Effector memory CD8-positive, alpha-beta T cell (primary cell): ENCODE data around the gene UTP18.
"Not testable (repeated sequence)": the region's sequence is repeated elsewhere in the genome, so short reads cannot be mapped to it uniquely, and the experiment has no call there.

Experiments
- ATAC-seq: fragments of 150-1000 bp; cut with Tn5 transposase; replicated peaks from 2 replicates; pipeline ENCODE4 v1.10.0; 2021; ENCODE audit warnings: mild to moderate bottlenecking, moderate library complexity
- DNase-seq, 3 experiments: peaks; one replicate each; pipeline ENCODE4 v3.0.0; 2021
- H3K27ac Mint-ChIP-seq, 2 donors: one replicate each; pipeline ENCODE4 v1.8.0; 2022; ENCODE audit warnings: mild to moderate bottlenecking in 2 of 2, mixed read lengths in 2 of 2, moderate library complexity in 2 of 2
- H3K27me3 Mint-ChIP-seq, 2 donors: one replicate each; pipeline ENCODE4 v1.8.0; 2022; ENCODE audit warnings: mixed read lengths in 2 of 2
- H3K36me3 Mint-ChIP-seq: one replicate; pipeline ENCODE4 v1.8.0; 2022; ENCODE audit warnings: mild to moderate bottlenecking, moderate library complexity, mixed read lengths; ENCODE audit not compliant: insufficient read depth
- H3K4me1 Mint-ChIP-seq, 2 donors: one replicate each; pipeline ENCODE4 v1.8.0; 2022; ENCODE audit warnings: low read depth in 2 of 2, mixed read lengths in 2 of 2
- H3K4me3 Mint-ChIP-seq, 2 donors: one replicate each; pipeline ENCODE4 v1.8.0; 2022; ENCODE audit warnings: mild to moderate bottlenecking in 2 of 2, mixed read lengths in 2 of 2, moderate library complexity in 2 of 2
- H3K9me3 Mint-ChIP-seq, 2 donors: one replicate each; pipeline ENCODE4 v1.8.0; 2022; ENCODE audit warnings: mixed read lengths in 2 of 2

The UTP18 gene

DNA sequence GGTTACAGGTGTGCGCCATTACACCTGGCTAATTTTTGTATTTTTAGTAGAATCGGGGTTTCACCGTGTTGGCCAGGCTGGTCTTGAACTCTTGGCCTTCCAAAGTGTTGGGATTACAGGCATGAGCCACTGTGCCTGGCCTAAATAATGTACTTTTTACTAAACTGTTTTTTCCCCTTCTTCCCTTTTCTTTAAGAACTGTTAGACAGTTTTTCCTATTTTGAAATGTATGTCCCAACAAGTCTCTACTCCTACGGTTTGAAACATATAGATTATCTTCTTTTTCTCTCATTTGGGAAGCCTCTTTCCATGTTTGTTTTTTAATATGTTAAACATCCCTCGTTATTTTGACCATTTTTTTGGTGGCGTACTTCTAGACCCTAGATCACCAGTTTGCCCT is 9.6 kb downstream of the UTP18 start:
- no peak for DNase-seq
- peaks cover 99% of the 10 kb centered on the region for H3K36me3 Mint-ChIP-seq
- H3K4me1 Mint-ChIP-seq, result peaks cover 7 to 37% of the 10 kb centered on the region in 2 donors
- no peak for ATAC-seq
- H3K4me3 Mint-ChIP-seq, result no peak overlapping the region
- no peaks in the 10 kb centered on the region for H3K27me3 Mint-ChIP-seq
- H3K9me3 Mint-ChIP-seq, result no peaks in the 10 kb centered on the region
- no peak overlapping the region for H3K27ac Mint-ChIP-seq

GRCh38 chr17:51270636-51271035 is 10.3 kb downstream of the UTP18 start:
- Mint-ChIP-seq H3K4me3 (no peak overlapping the region), H3K27me3 (no peaks in the 10 kb centered on the region), H3K4me1 (peaks cover 7 to 37% of the 10 kb centered on the region in 2 donors), H3K27ac (no peak overlapping the region), H3K36me3 (peaks cover 99% of the 10 kb centered on the region), H3K9me3 (no peaks in the 10 kb centered on the region)
- DNase-seq, result no peak
- no peak for ATAC-seq

DNA sequence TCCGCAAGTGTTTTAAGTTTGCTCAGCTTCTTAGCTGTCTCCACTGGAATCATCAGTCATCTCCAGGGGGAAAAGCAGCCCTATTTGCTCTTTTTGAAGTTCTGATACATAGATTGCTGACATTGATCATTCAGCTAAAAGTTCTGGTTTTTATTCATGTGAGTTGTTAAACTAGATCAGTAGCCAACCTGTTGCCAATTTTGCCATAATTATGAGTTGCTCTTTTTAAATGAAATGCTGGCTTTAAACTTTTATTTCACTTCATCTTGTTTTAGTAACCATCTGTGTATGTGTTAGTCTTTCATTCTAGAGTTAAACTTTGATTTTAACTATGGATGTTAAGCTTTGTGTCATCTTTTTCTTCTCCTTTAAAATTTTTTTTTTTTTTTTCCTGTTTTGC is 12.5 kb downstream of the UTP18 start:
- DNase-seq (no peak), ATAC-seq (no peak)
- H3K9me3 Mint-ChIP-seq, result no peaks in the 10 kb centered on the region
- peaks cover 9 to 32% of the 10 kb centered on the region in 2 donors for H3K4me1 Mint-ChIP-seq
- no peak overlapping the region for H3K4me3 Mint-ChIP-seq
- no peaks in the 10 kb centered on the region for H3K27me3 Mint-ChIP-seq
- peaks cover 99% of the 10 kb centered on the region for H3K36me3 Mint-ChIP-seq
- H3K27ac Mint-ChIP-seq, result no peak overlapping the region

DNA sequence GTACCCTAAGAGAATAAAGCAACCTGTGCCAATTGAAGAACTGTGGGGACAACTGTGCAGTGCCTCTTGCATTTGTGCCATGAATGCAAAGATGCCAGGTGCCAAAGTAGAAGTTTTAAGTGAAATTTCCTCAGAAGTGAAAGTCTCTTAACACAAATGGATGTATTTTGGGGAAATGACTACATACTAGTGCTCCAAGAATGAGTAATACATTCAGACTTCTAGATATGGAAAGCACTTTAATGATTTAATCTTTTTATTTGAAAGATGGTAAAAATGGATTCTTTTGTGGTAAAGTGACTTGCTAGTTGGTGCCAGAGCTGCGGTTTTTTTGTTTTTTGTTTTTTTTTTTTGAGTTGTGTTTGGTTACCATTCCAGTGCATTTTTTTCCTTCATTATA is 15.0 kb downstream of the UTP18 start:
- peaks cover 95% of the 10 kb centered on the region for H3K36me3 Mint-ChIP-seq
- DNase-seq, result no peak
- no peak overlapping the region for H3K27ac Mint-ChIP-seq
- no peaks in the 10 kb centered on the region for H3K27me3 Mint-ChIP-seq
- H3K4me3 Mint-ChIP-seq, result no peak overlapping the region
- no peaks in the 10 kb centered on the region for H3K9me3 Mint-ChIP-seq
- ATAC-seq, result no peak
- H3K4me1 Mint-ChIP-seq, result peaks cover 10 to 24% of the 10 kb centered on the region in 2 donors

- H3K27ac Mint-ChIP-seq, result no peak overlapping the region
- DNase-seq, result no peak
These were observed 18.8 kb downstream of the UTP18 start for GRCh38 chr17:51279183-51279582.

DNA sequence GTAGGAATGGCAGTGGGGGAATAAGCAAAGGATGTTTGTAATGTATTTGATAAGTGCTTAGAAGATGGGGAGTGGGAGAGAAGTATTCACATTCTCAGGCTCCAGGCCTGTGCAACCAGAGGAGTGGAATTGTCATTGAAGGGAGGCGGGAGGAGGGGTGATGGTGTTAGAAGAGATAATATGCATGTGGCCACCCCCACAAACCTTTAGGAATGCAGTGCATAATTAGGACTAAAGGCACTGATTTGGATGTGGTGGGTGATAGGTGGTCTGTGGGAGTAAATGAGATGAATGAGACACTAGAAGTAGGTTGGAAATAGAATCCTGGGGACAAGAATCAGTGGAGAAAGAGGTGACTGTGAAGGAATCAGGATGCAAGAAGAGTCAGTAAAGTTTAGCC is 27.1 kb downstream of the UTP18 start:
- H3K27ac Mint-ChIP-seq, result peak overlapping the region in 1 of 2 donors; percentile 3

More at GRCh38 chr17:51279183-51279582, 18.8 kb downstream of the UTP18 start:
- Mint-ChIP-seq H3K36me3 (peaks cover 88% of the 10 kb centered on the region), H3K9me3 (no peaks in the 10 kb centered on the region), H3K27me3 (no peaks in the 10 kb centered on the region), H3K4me1 (peaks cover 4 to 8% of the 10 kb centered on the region in 2 donors), H3K4me3 (no peak overlapping the region)
- no peak for ATAC-seq

DNA sequence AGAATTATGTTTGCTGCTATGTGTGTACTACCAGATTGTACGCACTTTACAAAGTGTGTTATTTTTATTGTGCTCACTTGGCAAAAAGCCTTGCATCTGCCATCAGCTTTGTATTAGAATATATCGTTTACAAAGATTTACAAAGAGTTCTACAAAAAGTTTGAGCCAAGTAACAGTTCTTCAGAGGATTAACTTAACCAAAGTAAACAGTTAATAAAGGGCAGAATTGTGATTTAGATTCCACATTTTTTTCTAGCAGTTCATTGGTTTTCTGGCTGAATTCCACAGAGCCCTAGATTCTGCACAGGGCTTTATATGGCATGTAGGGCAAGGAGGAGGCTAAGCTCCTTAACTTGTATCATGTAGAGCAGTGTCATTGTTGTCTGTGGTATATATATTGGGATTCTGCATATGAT is 29.4 kb downstream of the UTP18 start:
- peaks cover 8 to 13% of the 10 kb centered on the region in 2 donors for H3K4me1 Mint-ChIP-seq
- DNase-seq (no peak), ATAC-seq (no peak)
- H3K27ac Mint-ChIP-seq, result peak overlapping the region in 1 of 2 donors; percentile 49
- H3K4me3 Mint-ChIP-seq, result no peak overlapping the region
- peaks cover 71% of the 10 kb centered on the region for H3K36me3 Mint-ChIP-seq
- no peaks in the 10 kb centered on the region for H3K27me3 Mint-ChIP-seq
- H3K9me3 Mint-ChIP-seq, result no peaks in the 10 kb centered on the region

More for the DNA sequence above, 27.1 kb downstream of the UTP18 start:
- Mint-ChIP-seq H3K27me3 (no peaks in the 10 kb centered on the region), H3K4me3 (no peak overlapping the region), H3K36me3 (peaks cover 78% of the 10 kb centered on the region), H3K4me1 (peaks cover 8 to 13% of the 10 kb centered on the region in 2 donors), H3K9me3 (no peaks in the 10 kb centered on the region)
- no peak for ATAC-seq
- DNase-seq, result no peak

DNA sequence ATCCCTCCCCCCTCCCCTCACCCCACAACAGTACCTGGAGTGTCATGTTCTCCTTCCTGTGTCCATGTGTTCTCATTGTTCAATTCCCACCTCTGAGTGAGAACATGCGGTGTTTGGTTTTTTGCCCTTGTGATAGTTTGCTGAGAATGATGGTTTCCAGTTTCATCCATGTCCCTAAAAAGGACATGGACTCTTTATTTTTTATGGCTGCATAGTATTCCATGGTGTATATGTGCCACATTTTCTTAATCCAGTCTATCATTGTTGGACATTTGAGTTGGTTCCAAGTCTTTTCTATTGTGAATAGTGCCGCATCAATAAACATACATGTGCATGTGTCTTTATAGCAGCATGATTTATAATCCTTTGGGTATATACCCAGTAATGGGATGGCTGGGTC is 34.0 kb downstream of the UTP18 start:
- H3K27ac Mint-ChIP-seq, H3K9me3 Mint-ChIP-seq, H3K4me3 Mint-ChIP-seq, H3K27me3 Mint-ChIP-seq, ATAC-seq, DNase-seq: not testable (repeated sequence)
- peaks cover 40% of the 10 kb centered on the region for H3K36me3 Mint-ChIP-seq
- peaks cover 7 to 16% of the 10 kb centered on the region in 2 donors for H3K4me1 Mint-ChIP-seq

GRCh38 chr17:51298508-51299371 is 38.4 kb downstream of the UTP18 start:
- no peak overlapping the region for H3K4me3 Mint-ChIP-seq
- DNase-seq, result no peak
- no peaks in the 10 kb centered on the region for H3K27me3 Mint-ChIP-seq
- no peak overlapping the region for H3K27ac Mint-ChIP-seq
- peaks cover 4 to 11% of the 10 kb centered on the region in 2 donors for H3K4me1 Mint-ChIP-seq
- H3K36me3 Mint-ChIP-seq, result peaks cover 8% of the 10 kb centered on the region
- H3K9me3 Mint-ChIP-seq, result no peaks in the 10 kb centered on the region
- no peak for ATAC-seq

DNA sequence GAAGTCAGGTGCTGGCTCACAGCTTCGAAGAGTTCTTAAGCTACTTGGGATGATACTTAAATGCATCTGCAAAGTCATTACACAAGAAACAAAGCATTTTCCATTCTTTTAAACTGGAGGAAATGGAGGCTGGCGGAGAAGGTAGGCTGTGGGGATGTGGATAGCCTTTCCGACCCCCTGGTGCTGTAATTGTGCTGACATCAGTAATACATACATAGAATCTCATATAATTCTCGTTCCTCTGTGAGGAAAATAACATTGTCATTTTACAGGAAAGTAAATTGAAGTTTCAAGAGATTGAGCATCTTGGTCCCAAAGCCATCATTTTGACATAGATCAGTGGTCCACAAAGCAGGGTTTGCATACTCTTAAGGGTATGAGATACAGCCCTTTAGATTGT is 39.5 kb downstream of the UTP18 start:
- H3K27me3 Mint-ChIP-seq, result no peaks in the 10 kb centered on the region
- H3K36me3 Mint-ChIP-seq, result peaks cover 8% of the 10 kb centered on the region
- H3K4me1 Mint-ChIP-seq, result peaks cover 4 to 11% of the 10 kb centered on the region in 2 donors
- H3K4me3 Mint-ChIP-seq, result no peak overlapping the region
- H3K27ac Mint-ChIP-seq, result no peak overlapping the region
- DNase-seq, result no peak
- no peak for ATAC-seq
- no peaks in the 10 kb centered on the region for H3K9me3 Mint-ChIP-seq

DNA sequence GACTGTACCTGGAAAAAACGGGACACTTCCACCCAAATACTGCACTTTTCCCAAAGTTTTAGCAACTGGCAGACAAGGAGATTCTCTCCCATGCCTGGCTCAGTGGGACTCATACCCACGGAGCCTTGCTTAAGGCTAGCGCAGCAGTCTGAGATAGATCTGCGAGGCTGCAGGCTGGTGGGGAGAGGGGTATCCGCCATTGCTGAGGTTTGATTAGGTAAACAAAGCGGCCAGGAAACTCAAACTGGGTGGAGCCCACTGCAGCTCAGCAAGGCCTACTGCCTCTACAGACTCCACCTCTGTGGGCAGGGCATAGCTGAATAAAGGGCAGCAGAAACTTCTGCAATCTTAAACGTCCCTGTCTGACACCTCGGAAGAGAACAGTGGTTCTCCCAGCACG is 44.8 kb downstream of the UTP18 start:
- no peaks in the 10 kb centered on the region for H3K4me1 Mint-ChIP-seq
- peak in 1 of 3 experiments; percentile 1 for DNase-seq
- ATAC-seq, result peak; percentile 67
- no peaks in the 10 kb centered on the region for H3K36me3 Mint-ChIP-seq
- peak overlapping the region in 1 of 2 donors; percentile 77 for H3K27ac Mint-ChIP-seq
- peaks cover 19 to 24% of the 10 kb centered on the region in 2 donors for H3K27me3 Mint-ChIP-seq
- H3K9me3 Mint-ChIP-seq, result peaks cover 10 to 17% of the 10 kb centered on the region in 2 donors
- H3K4me3 Mint-ChIP-seq, result peak overlapping the region in 1 of 2 donors; percentile 29

- H3K4me3 Mint-ChIP-seq, H3K4me1 Mint-ChIP-seq, DNase-seq, H3K36me3 Mint-ChIP-seq, ATAC-seq, H3K27ac Mint-ChIP-seq: not testable (repeated sequence)
- peaks cover 10% of the 10 kb centered on the region in 2 donors for H3K27me3 Mint-ChIP-seq
- H3K9me3 Mint-ChIP-seq, result peaks cover 6 to 10% of the 10 kb centered on the region in 2 donors
These were observed 51.7 kb downstream of the UTP18 start for GRCh38 chr17:51312003-51312402.

GRCh38 chr17:51319186-51319585 is 58.8 kb downstream of the UTP18 start:
- no peak overlapping the region for H3K27ac Mint-ChIP-seq
- peaks cover 7 to 8% of the 10 kb centered on the region in 2 donors for H3K9me3 Mint-ChIP-seq
- H3K4me1 Mint-ChIP-seq, result no peaks in the 10 kb centered on the region
- peaks cover 23 to 35% of the 10 kb centered on the region in 2 donors for H3K27me3 Mint-ChIP-seq
- no peak overlapping the region for H3K4me3 Mint-ChIP-seq
- H3K36me3 Mint-ChIP-seq, result no peaks in the 10 kb centered on the region
- DNase-seq (no peak), ATAC-seq (no peak)

DNA sequence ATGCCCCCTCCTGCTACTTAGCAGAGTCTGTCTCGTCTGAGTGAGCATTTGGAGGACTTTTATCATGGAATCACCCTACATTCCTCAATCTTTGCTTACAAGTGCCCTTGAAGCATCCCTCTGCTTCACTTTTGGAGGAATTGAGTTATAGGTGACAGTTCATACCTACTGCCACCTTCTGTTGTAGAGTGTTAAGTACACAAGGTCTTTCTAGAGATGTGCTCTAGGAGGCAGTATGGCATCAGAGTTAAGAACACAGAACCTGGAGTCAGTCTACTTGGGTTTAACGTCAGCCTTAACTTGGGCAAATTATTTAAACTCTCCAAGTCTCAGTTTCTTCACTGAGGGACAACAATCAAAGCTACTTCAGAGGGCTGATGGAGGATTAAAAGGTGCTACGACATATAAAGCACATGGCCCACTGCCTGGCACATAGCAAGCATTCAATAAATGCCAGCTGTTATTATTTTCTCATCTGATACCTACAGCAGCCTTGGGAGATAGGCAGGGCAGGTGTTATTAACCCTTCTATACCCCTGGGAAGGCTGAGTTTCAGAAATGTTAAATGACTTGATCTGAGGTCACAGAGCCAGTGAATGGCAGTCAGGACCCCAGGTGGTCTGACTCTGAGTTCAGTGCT is 62.2 kb downstream of the UTP18 start:
- peak; percentile 26 for ATAC-seq

More for the DNA sequence above, 62.2 kb downstream of the UTP18 start:
- no peak overlapping the region for H3K4me3 Mint-ChIP-seq
- DNase-seq, result no peak
- peaks cover 7 to 8% of the 10 kb centered on the region in 2 donors for H3K9me3 Mint-ChIP-seq
- H3K27me3 Mint-ChIP-seq, result peaks cover 40 to 61% of the 10 kb centered on the region in 2 donors
- H3K36me3 Mint-ChIP-seq, result no peaks in the 10 kb centered on the region
- no peak overlapping the region for H3K27ac Mint-ChIP-seq
- H3K4me1 Mint-ChIP-seq, result no peaks in the 10 kb centered on the region
